ENCODE results near the gene PGLYRP2. TPM values are rescaled to one million over a fixed set of nuclear protein-coding genes. Genes with fewer than 3 reads are reported as not detected.

PGLYRP2 gene
- total RNA-seq, 2 experiments from 2014 or later, result 0.08 TPM; not detected in 1

GRCh38 chr19:15461694-15462093 is 17.6 kb downstream of the PGLYRP2 start:
- no peak for DNase-seq
- Mint-ChIP-seq H3K27ac (peak overlapping the region; percentile 91), H3K27me3 (no peaks in the 10 kb centered on the region), H3K9me3 (no peaks in the 10 kb centered on the region), H3K4me1 (peaks cover 44% of the 10 kb centered on the region), H3K36me3 (ENCODE audit: low read depth) (peaks cover 45% of the 10 kb centered on the region), H3K4me3 (peak overlapping the region; percentile 94)
- CTCF ChIA-PET, result interaction anchor here (2.0 to 3.1 kb wide), 2 partner anchors 10 to 42 kb away, joined by 9 read pairs; partner anchors contain the start of gene AKAP8L
- POLR2A ChIA-PET, result no interaction called here

GRCh38 chr19:15457701-15458484 is 21.4 kb downstream of the PGLYRP2 start:
- no peak overlapping the region for H3K4me3 Mint-ChIP-seq
- CTCF ChIA-PET, result no interaction called here
- peaks cover 38% of the 10 kb centered on the region for H3K4me1 Mint-ChIP-seq
- H3K27me3 Mint-ChIP-seq, result no peaks in the 10 kb centered on the region
- DNase-seq, result no peak
- POLR2A ChIA-PET, result no interaction called here
- peaks cover 73% of the 10 kb centered on the region for H3K36me3 Mint-ChIP-seq (ENCODE audit: low read depth)
- H3K27ac Mint-ChIP-seq, result no peak overlapping the region
- no peaks in the 10 kb centered on the region for H3K9me3 Mint-ChIP-seq

- H3K27me3 Mint-ChIP-seq, result no peaks in the 10 kb centered on the region
- POLR2A ChIA-PET, result no interaction called here
- H3K4me1 Mint-ChIP-seq, result peaks cover 32% of the 10 kb centered on the region
- CTCF ChIA-PET, result interaction anchor here (0.5 to 3.7 kb wide), 3 partner anchors 10 to 273 kb away, joined by 3 to 25 read pairs (median 4); no protein-coding TSS in a partner anchor
- DNase-seq, result no peak
- H3K27ac Mint-ChIP-seq, result no peak overlapping the region
- H3K36me3 Mint-ChIP-seq (ENCODE audit: low read depth), result peaks cover 71% of the 10 kb centered on the region
- no peak overlapping the region for H3K4me3 Mint-ChIP-seq
- H3K9me3 Mint-ChIP-seq, result no peaks in the 10 kb centered on the region
Observed at GRCh38 chr19:15456871-15457700, 22.2 kb downstream of the PGLYRP2 start.

GRCh38 chr19:15456441-15456840 is 22.9 kb downstream of the PGLYRP2 start:
- H3K4me1 Mint-ChIP-seq, result peaks cover 29% of the 10 kb centered on the region
- DNase-seq, result no peak
- no peaks in the 10 kb centered on the region for H3K9me3 Mint-ChIP-seq
- ChIA-PET POLR2A (no interaction called here), CTCF (interaction anchor here (0.5 to 3.7 kb wide), 3 partner anchors 10 to 272 kb away, joined by 3 to 25 read pairs (median 4); no protein-coding TSS in a partner anchor)
- H3K27ac Mint-ChIP-seq, result no peak overlapping the region
- H3K4me3 Mint-ChIP-seq, result no peak overlapping the region
- no peaks in the 10 kb centered on the region for H3K27me3 Mint-ChIP-seq
- H3K36me3 Mint-ChIP-seq (ENCODE audit: low read depth), result peaks cover 71% of the 10 kb centered on the region

- Mint-ChIP-seq H3K27ac (no peak overlapping the region), H3K4me3 (no peak overlapping the region), H3K36me3 (ENCODE audit: low read depth) (peaks cover 73% of the 10 kb centered on the region), H3K9me3 (no peaks in the 10 kb centered on the region), H3K4me1 (peaks cover 31% of the 10 kb centered on the region), H3K27me3 (no peaks in the 10 kb centered on the region)
- ChIA-PET CTCF (interaction anchor here (0.6 to 3.7 kb wide), 2 partner anchors 11 to 689 kb away, joined by 3 to 25 read pairs; no protein-coding TSS in a partner anchor), POLR2A (no interaction called here)
- DNase-seq, result no peak
Observed at GRCh38 chr19:15455996-15456395, 23.3 kb downstream of the PGLYRP2 start.

- H3K27ac Mint-ChIP-seq, result no peak overlapping the region
- no peaks in the 10 kb centered on the region for H3K9me3 Mint-ChIP-seq
- H3K4me1 Mint-ChIP-seq, result peaks cover 31% of the 10 kb centered on the region
- ChIA-PET CTCF (interaction anchor here (1.0 to 3.7 kb wide), 5 partner anchors 9 to 101 kb away, joined by 3 to 25 read pairs (median 6); no protein-coding TSS in a partner anchor), POLR2A (interaction anchor here (1.4 kb wide), 1 partner anchor 9 kb away, joined by 4 read pairs; no protein-coding TSS in a partner anchor)
- no peak for DNase-seq
- H3K36me3 Mint-ChIP-seq (ENCODE audit: low read depth), result peaks cover 66% of the 10 kb centered on the region
- H3K27me3 Mint-ChIP-seq, result no peaks in the 10 kb centered on the region
- no peak overlapping the region for H3K4me3 Mint-ChIP-seq
Observed at GRCh38 chr19:15453906-15454860, 25.1 kb downstream of the PGLYRP2 start.

GRCh38 chr19:15453091-15453578 is 26.2 kb downstream of the PGLYRP2 start:
- Mint-ChIP-seq H3K4me1 (peaks cover 38% of the 10 kb centered on the region), H3K36me3 (ENCODE audit: low read depth) (peaks cover 63% of the 10 kb centered on the region), H3K27me3 (no peaks in the 10 kb centered on the region), H3K9me3 (no peaks in the 10 kb centered on the region), H3K27ac (no peak overlapping the region), H3K4me3 (no peak overlapping the region)
- ChIA-PET CTCF (interaction anchor here (1.0 to 1.6 kb wide), 3 partner anchors 16 to 102 kb away, joined by 4 to 6 read pairs (median 5); no protein-coding TSS in a partner anchor), POLR2A (interaction anchor here (1.4 kb wide), 1 partner anchor 10 kb away, joined by 4 read pairs; no protein-coding TSS in a partner anchor)
- no peak for DNase-seq

GRCh38 chr19:15452111-15453047 is 26.9 kb downstream of the PGLYRP2 start:
- Mint-ChIP-seq H3K27me3 (no peaks in the 10 kb centered on the region), H3K9me3 (no peaks in the 10 kb centered on the region), H3K27ac (no peak overlapping the region), H3K4me3 (no peak overlapping the region), H3K4me1 (peaks cover 36% of the 10 kb centered on the region), H3K36me3 (ENCODE audit: low read depth) (peaks cover 58% of the 10 kb centered on the region)
- no peak for DNase-seq
- ChIA-PET CTCF (interaction anchor here (0.6 to 1.5 kb wide), 8 partner anchors 8 to 335 kb away, joined by 3 to 16 read pairs (median 4); partner anchors contain the start of genes AKAP8L and RASAL3), POLR2A (interaction anchor here (0.5 kb wide), 1 partner anchor 10 kb away, joined by 4 read pairs; no protein-coding TSS in a partner anchor)

GRCh38 chr19:15450528-15450890 is 28.8 kb downstream of the PGLYRP2 start:
- POLR2A ChIA-PET, result interaction anchor here (0.8 kb wide), 1 partner anchor 13 kb away, joined by 3 read pairs; no protein-coding TSS in a partner anchor
- no peak for DNase-seq
- peaks cover 44% of the 10 kb centered on the region for H3K36me3 Mint-ChIP-seq (ENCODE audit: low read depth)
- no peaks in the 10 kb centered on the region for H3K27me3 Mint-ChIP-seq
- CTCF ChIA-PET, result interaction anchor here (0.6 to 1.2 kb wide), 4 partner anchors 13 to 101 kb away, joined by 3 to 5 read pairs (median 3); partner anchors contain the start of gene AKAP8L
- peak overlapping the region; percentile 90 for H3K27ac Mint-ChIP-seq
- H3K9me3 Mint-ChIP-seq, result no peaks in the 10 kb centered on the region
- H3K4me3 Mint-ChIP-seq, result peak overlapping the region; percentile 71
- peaks cover 36% of the 10 kb centered on the region for H3K4me1 Mint-ChIP-seq

- Mint-ChIP-seq H3K36me3 (ENCODE audit: low read depth) (peaks cover 38% of the 10 kb centered on the region), H3K9me3 (no peaks in the 10 kb centered on the region), H3K27me3 (no peaks in the 10 kb centered on the region), H3K4me1 (peaks cover 31% of the 10 kb centered on the region), H3K27ac (peak within 1 kb of the TSS; percentile 90), H3K4me3 (peak within 1 kb of the TSS; percentile 71)
- DNase-seq, result peak; percentile 78
- POLR2A ChIA-PET, result interaction anchor here (0.8 kb wide), 1 partner anchor 14 kb away, joined by 3 read pairs; no protein-coding TSS in a partner anchor
- CTCF ChIA-PET, result interaction anchor here (0.6 to 1.2 kb wide), 4 partner anchors 14 to 101 kb away, joined by 3 to 5 read pairs (median 3); partner anchors contain the start of gene AKAP8L
Observed at GRCh38 chr19:15449620-15450527, 29.4 kb downstream of the PGLYRP2 start, which contains the start of gene WIZ. WIZ (minus strand) TSS chr19:15449956; CDS start chr19:15448307, 1,649 bp downstream.

Measured in activated CD4-positive, alpha-beta T cell treated with anti-CD3 and anti-CD28 coated beads, Interleukin-2, amount 10 ng/mL, durations not matched to agents 7 days and 5 days (primary cell).